ENCODE results near the gene ZNF385B. TPM values are rescaled to one million over a fixed set of nuclear protein-coding genes. Genes with fewer than 3 reads are reported as not detected.

Gene ZNF385B
- total and polyA plus RNA-seq, 9 of the 15 experiments (the other 6 are each of a cell fraction or from before 2014, with no cell fraction given): 0.50 TPM; not detected in 8

DNA sequence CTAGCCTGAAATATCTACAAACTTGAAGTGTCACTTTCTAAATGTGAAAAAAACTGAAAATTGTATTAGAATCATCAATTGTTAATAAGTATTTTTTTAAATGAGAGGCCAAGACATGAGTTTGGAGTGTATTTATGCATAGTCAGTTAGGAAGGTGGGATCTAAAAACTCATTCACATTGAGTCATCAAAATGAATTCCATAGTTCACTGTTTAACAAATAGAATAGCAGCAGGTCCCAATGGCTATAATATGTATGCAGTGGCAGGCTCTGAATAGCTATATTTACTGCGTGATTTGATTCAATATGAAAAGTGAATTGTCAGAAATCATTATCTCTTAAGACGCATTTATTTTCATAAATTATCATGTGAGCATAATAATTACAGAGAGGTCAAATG lies 256.1 kb downstream of the ZNF385B start:
- Histone ChIP-seq H3K9me1 (ENCODE audit: control insufficient read depth, insufficient read depth, low read length) (no peaks in the 10 kb centered on the region), H3K4me1 (replicated peaks in 1 of 2; ENCODE audit: control insufficient read depth in 2 of 2, insufficient read depth in 2 of 2, low read length in 2 of 2) (no peaks in the 10 kb centered on the region), H3K4me2 (ENCODE audit: insufficient read depth, low read length) (no peak overlapping the region), H3K9ac (ENCODE audit: insufficient read depth in 1 of 2, low read depth in 2 of 2, low read length in 2 of 2) (no peak overlapping the region), H3K27ac (ENCODE audit: extremely low read depth, low read depth, low read length) (no peak overlapping the region), H3K27me3 (ENCODE audit: control insufficient read depth in 2 of 2, insufficient read depth in 2 of 2, low read length in 2 of 2) (no peaks in the 10 kb centered on the region), H3K4me3 (no peak overlapping the region), H3K9me3 (replicated peaks; ENCODE audit: control insufficient read depth, insufficient read depth, low read depth, low read length) (no peaks in the 10 kb centered on the region), H4K20me1 (replicated peaks; ENCODE audit: control insufficient read depth, insufficient read depth, low read length) (no peaks in the 10 kb centered on the region), H3K36me3 (ENCODE audit: control insufficient read depth, insufficient read depth, low read length) (no peaks in the 10 kb centered on the region), H2AFZ (ENCODE audit: low read depth, low read length) (no peak overlapping the region), H3K79me2 (ENCODE audit: control insufficient read depth, insufficient read depth, low read length) (no peaks in the 10 kb centered on the region)
- ATAC-seq: no peak
- WGBS (ENCODE audit: insufficient coverage, low coverage, missing lambda C conversion rate): 0% methylated on average over 2 of the region's 2 CpGs
- intact Hi-C loops (cut with micrococcal nuclease): no loop called here
- no peak for TF ChIP-seq HNRNPL (IDR thresholded peaks at IDR 0.05; ENCODE audit: low read depth, low read length)
- TF ChIP-seq SNRNP70 (optimal IDR thresholded peaks at IDR 0.05; ENCODE audit: low read depth, low read length): no peak
- TF ChIP-seq NELFE (IDR thresholded peaks at IDR 0.05; ENCODE audit: insufficient read depth, insufficient read length): no peak
- TF ChIP-seq ZFX (CRISPR knock-in tag; IDR thresholded peaks at IDR 0.05): no peak
- no peak for DNase-seq (ENCODE audit: extremely low read depth in 1 of 4, low spot score in 3 of 4)
- BruUV-seq (replicated peaks): no TSS peak
- CTCF ChIA-PET (ENCODE audit: low intra/inter-chr PET ratio): no interaction called here
- FAIRE-seq: no peak
- in situ Hi-C loops (cut with MboI): no loop called here
- POLR2A ChIA-PET: no interaction called here

DNA sequence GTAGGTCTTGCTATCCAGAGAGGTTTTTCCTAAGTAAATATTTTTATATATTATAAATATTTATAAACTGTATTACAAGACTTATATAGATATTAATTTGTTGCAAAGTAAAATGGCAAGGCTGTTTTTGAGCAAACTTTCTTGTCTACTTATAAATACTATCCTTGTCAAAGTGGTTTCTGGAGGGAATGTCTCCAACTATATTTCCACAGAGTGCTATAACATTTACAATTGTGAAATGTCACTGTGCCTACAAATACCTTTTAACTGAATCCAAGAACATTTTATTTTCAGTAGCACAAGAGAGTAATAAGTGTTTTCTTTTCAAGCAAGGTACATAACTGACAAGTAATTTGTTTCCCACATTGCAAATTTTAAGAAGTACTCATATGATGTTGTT lies 256.8 kb downstream of the ZNF385B start:
- ATAC-seq (no peak), DNase-seq (ENCODE audit: extremely low read depth in 1 of 4, low spot score in 3 of 4) (no peak), FAIRE-seq (no peak)
- Histone ChIP-seq H3K9ac (ENCODE audit: insufficient read depth in 1 of 2, low read depth in 2 of 2, low read length in 2 of 2) (no peak overlapping the region), H3K9me3 (replicated peaks; ENCODE audit: control insufficient read depth, insufficient read depth, low read depth, low read length) (no peaks in the 10 kb centered on the region), H2AFZ (ENCODE audit: low read depth, low read length) (no peak overlapping the region), H3K4me2 (ENCODE audit: insufficient read depth, low read length) (no peak overlapping the region), H3K4me1 (replicated peaks in 1 of 2; ENCODE audit: control insufficient read depth in 2 of 2, insufficient read depth in 2 of 2, low read length in 2 of 2) (no peaks in the 10 kb centered on the region), H3K27me3 (ENCODE audit: control insufficient read depth in 2 of 2, insufficient read depth in 2 of 2, low read length in 2 of 2) (no peaks in the 10 kb centered on the region), H3K79me2 (ENCODE audit: control insufficient read depth, insufficient read depth, low read length) (no peaks in the 10 kb centered on the region), H4K20me1 (replicated peaks; ENCODE audit: control insufficient read depth, insufficient read depth, low read length) (no peaks in the 10 kb centered on the region), H3K27ac (ENCODE audit: extremely low read depth, low read depth, low read length) (no peak overlapping the region), H3K4me3 (no peak overlapping the region), H3K36me3 (ENCODE audit: control insufficient read depth, insufficient read depth, low read length) (no peaks in the 10 kb centered on the region), H3K9me1 (ENCODE audit: control insufficient read depth, insufficient read depth, low read length) (no peaks in the 10 kb centered on the region)
- no TSS peak for BruUV-seq (replicated peaks)
- intact Hi-C loops (cut with micrococcal nuclease): no loop called here
- CTCF ChIA-PET (ENCODE audit: low intra/inter-chr PET ratio): no interaction called here
- in situ Hi-C loops (cut with MboI): no loop called here
- POLR2A ChIA-PET: no interaction called here
- TF ChIP-seq NELFE (IDR thresholded peaks at IDR 0.05; ENCODE audit: insufficient read depth, insufficient read length) (no peak), KHSRP (IDR thresholded peaks at IDR 0.05) (no peak), SREBF1 (IDR thresholded peaks at IDR 0.05; ENCODE audit: borderline replicate concordance, low read depth, low read length) (no peak), ZNF431 (CRISPR knock-in tag; IDR thresholded peaks at IDR 0.05) (no peak), ZNF280A (IDR thresholded peaks at IDR 0.05; ENCODE audit: low read depth, partially characterized antibody) (no peak), CBX1 (IDR thresholded peaks at IDR 0.05; ENCODE audit: low read depth) (no peak), DDX20 (tag; IDR thresholded peaks at IDR 0.05; ENCODE audit: low read depth) (no peak), KLF10 (CRISPR knock-in tag; IDR thresholded peaks at IDR 0.05) (no peak), WHSC1 (IDR thresholded peaks at IDR 0.05; ENCODE audit: low read length) (no peak)
- TF ChIP-seq, protein P1, sequence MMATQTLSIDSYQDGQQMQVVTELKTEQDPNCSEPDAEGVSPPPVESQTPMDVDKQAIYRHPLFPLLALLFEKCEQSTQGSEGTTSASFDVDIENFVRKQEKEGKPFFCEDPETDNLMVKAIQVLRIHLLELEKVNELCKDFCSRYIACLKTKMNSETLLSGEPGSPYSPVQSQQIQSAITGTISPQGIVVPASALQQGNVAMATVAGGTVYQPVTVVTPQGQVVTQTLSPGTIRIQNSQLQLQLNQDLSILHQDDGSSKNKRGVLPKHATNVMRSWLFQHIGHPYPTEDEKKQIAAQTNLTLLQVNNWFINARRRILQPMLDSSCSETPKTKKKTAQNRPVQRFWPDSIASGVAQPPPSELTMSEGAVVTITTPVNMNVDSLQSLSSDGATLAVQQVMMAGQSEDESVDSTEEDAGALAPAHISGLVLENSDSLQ (IDR thresholded peaks at IDR 0.05): no peak
- TF ChIP-seq, protein P2, sequence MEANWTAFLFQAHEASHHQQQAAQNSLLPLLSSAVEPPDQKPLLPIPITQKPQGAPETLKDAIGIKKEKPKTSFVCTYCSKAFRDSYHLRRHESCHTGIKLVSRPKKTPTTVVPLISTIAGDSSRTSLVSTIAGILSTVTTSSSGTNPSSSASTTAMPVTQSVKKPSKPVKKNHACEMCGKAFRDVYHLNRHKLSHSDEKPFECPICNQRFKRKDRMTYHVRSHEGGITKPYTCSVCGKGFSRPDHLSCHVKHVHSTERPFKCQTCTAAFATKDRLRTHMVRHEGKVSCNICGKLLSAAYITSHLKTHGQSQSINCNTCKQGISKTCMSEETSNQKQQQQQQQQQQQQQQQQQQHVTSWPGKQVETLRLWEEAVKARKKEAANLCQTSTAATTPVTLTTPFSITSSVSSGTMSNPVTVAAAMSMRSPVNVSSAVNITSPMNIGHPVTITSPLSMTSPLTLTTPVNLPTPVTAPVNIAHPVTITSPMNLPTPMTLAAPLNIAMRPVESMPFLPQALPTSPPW (CRISPR knock-in tag; IDR thresholded peaks at IDR 0.05): no peak
